Keratinocyte (primary cell): ENCODE measurements around the gene GRIA3. TPM values are rescaled to one million over a fixed set of nuclear protein-coding genes. Genes with fewer than 3 reads are reported as not detected.

Experiments
- DNase-seq: peaks from one replicate; pipeline ENCODE4 v3.0.0-alpha.2; 2011; ENCODE audit warnings: low read depth, missing footprints, low spot score
- FAIRE-seq: peaks from 2 replicates; lab custom pipeline; 2011; peaks lifted over from hg19 to GRCh38; lab: Jason Lieb, UNC
- H2AFZ ChIP-seq: 2 replicates; pipeline ENCODE4 v1.6.0; 2012; ENCODE audit warnings: low read length, control low read depth, inconsistent platforms; ENCODE audit not compliant: control insufficient read depth
- H3K27ac ChIP-seq: 2 replicates; pipeline ENCODE4 v1.5.1; 2011; ENCODE audit warnings: low read length; ENCODE audit not compliant: control insufficient read depth, insufficient read depth
- H3K27me3 ChIP-seq: 3 replicates; pipeline ENCODE4 v1.6.0; 2011; ENCODE audit warnings: low read length; ENCODE audit not compliant: control insufficient read depth, insufficient read depth; ENCODE audit errors: extremely low read depth
- H3K36me3 ChIP-seq, 2 experiments: 2 replicates in 1 of 2; 3 replicates in 1 of 2; pipeline ENCODE4 v1.5.1; 2011; ENCODE audit warnings: low read length in 2 of 2, mild to moderate bottlenecking in 1 of 2; ENCODE audit not compliant: control insufficient read depth in 2 of 2, insufficient read depth in 2 of 2; ENCODE audit errors: extremely low read depth in 1 of 2
- H3K4me1 ChIP-seq: 3 replicates; pipeline ENCODE4 v1.5.1; 2011; ENCODE audit warnings: low read length; ENCODE audit not compliant: control insufficient read depth, insufficient read depth; ENCODE audit errors: extremely low read depth
- H3K4me2 ChIP-seq: 3 replicates; pipeline ENCODE4 v1.6.0; 2011; ENCODE audit warnings: low read depth, low read length; ENCODE audit not compliant: control insufficient read depth, insufficient read depth; ENCODE audit errors: extremely low read depth
- H3K4me3 ChIP-seq, 3 experiments: fragments of 200-600 bp in 1 of 3; sonication (generic) in 1 of 3; 2 replicates in 2 of 3; 3 replicates in 1 of 3; pipeline ENCODE4 v1.5.1; 2011 to 2016; ENCODE audit warnings: low read length in 3 of 3, mild to moderate bottlenecking in 3 of 3, control low read depth in 2 of 3, inconsistent platforms in 1 of 3, low read depth in 1 of 3, mixed read lengths in 1 of 3, mixed run types in 1 of 3, moderate library complexity in 1 of 3; ENCODE audit not compliant: control insufficient read depth in 2 of 3, insufficient read depth in 2 of 3; ENCODE audit errors: extremely low read depth in 1 of 3
- H3K79me2 ChIP-seq: 2 replicates; pipeline ENCODE4 v1.6.0; 2012; ENCODE audit warnings: low read length; ENCODE audit not compliant: control insufficient read depth, insufficient read depth
- H3K9ac ChIP-seq: 3 replicates; pipeline ENCODE4 v1.6.0; 2011; ENCODE audit warnings: low read length; ENCODE audit not compliant: control insufficient read depth, insufficient read depth; ENCODE audit errors: extremely low read depth
- H3K9me1 ChIP-seq: 3 replicates; pipeline ENCODE4 v1.6.0; 2011; ENCODE audit warnings: low read length; ENCODE audit not compliant: control insufficient read depth, insufficient read depth; ENCODE audit errors: extremely low read depth
- H3K9me3 ChIP-seq: 2 replicates; pipeline ENCODE4 v1.5.1; 2012; ENCODE audit warnings: low read depth, low read length; ENCODE audit not compliant: control insufficient read depth
- H4K20me1 ChIP-seq: 3 replicates; pipeline ENCODE4 v1.6.0; 2011; ENCODE audit warnings: low read length; ENCODE audit not compliant: control insufficient read depth, insufficient read depth; ENCODE audit errors: extremely low read depth
- EZH2 ChIP-seq: IDR thresholded peaks from one replicate; pipeline ENCODE4 v1.6.1; 2012; ENCODE audit warnings: inconsistent platforms, mild to moderate bottlenecking, low read length, moderate library complexity
- dilution Hi-C: fragments of 300-500 bp; cut with MboI; formaldehyde crosslinking; loops from one replicate; pipeline ENCODE4 v1.7.0; 2020; ENCODE audit warnings: low sequenced_read_pairs; ENCODE audit not compliant: extremely low pct_ligation_motif_present
- polyA plus RNA-seq, 5 experiments: library from polyadenylated mRNA; depleted of rRNA in 3 of 5; stranded (reverse) in 3 of 5; stranded (forward) in 1 of 5; unstranded in 1 of 5; fragments of >200 nt; gene quantifications; 1 replicate in 1 of 5; 2 replicates in 3 of 5; 3 replicates in 1 of 5; pipeline versions ENCODE4 v1.2.1 to v1.2.3, GENCODE V29; 2011 to 2012; ENCODE audit warnings: missing spikeins in 2 of 5, low read depth in 1 of 5, low replicate concordance in 1 of 5
- TF ChIP-seq, protein P1 (sequence below), 3 experiments: IDR thresholded peaks in 1 of 3; conservative IDR thresholded peaks in 1 of 3; optimal IDR thresholded peaks in 1 of 3; 2 replicates in 2 of 3; 3 replicates in 1 of 3; pipeline versions ENCODE3 to v1.5.1; 2011; ENCODE audit warnings: low read length in 3 of 3, mild to moderate bottlenecking in 3 of 3, moderate library complexity in 2 of 3, control low read depth in 1 of 3, inconsistent platforms in 1 of 3; ENCODE audit not compliant: insufficient read depth in 2 of 3; ENCODE audit errors: extremely low read depth in 1 of 3

Gene GRIA3
- polyA plus RNA-seq, 1 donor (not counting 4 experiments of a cell fraction or from before 2014, with no cell fraction given) = not detected

DNA sequence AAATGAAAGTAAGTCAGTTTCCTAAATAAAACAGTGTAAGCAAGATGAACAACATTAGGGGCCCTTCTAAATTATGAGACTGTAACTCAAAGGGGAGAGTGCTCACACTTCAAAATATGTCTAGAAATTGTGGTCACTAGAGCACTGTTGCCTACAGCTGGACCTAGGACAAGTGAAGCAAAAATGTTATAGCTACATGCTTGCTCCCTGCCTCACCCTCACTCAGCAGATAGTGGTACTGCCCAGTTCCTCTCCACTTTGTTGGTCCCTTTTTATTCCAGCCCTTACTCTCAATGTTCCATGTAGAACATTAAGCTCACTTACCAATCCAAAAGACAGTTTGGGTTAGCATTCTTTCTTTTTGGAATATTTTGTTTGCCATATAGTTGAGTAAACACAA lies 147.3 kb downstream of the GRIA3 start:
- Histone ChIP-seq H3K4me1 (no peaks in the 10 kb centered on the region), H3K9ac (no peak overlapping the region), H3K27me3 (no peaks in the 10 kb centered on the region), H4K20me1 (no peaks in the 10 kb centered on the region), H3K9me3 (no peaks in the 10 kb centered on the region), H3K79me2 (no peaks in the 10 kb centered on the region), H3K27ac (no peak overlapping the region), H3K9me1 (no peaks in the 10 kb centered on the region), H3K36me3 (no peaks in the 10 kb centered on the region), H3K4me3 (no peak overlapping the region), H2AFZ (no peak overlapping the region), H3K4me2 (no peak overlapping the region)
- dilution Hi-C loops = no loop called here
- no peak for DNase-seq
- TF ChIP-seq, protein P1, sequence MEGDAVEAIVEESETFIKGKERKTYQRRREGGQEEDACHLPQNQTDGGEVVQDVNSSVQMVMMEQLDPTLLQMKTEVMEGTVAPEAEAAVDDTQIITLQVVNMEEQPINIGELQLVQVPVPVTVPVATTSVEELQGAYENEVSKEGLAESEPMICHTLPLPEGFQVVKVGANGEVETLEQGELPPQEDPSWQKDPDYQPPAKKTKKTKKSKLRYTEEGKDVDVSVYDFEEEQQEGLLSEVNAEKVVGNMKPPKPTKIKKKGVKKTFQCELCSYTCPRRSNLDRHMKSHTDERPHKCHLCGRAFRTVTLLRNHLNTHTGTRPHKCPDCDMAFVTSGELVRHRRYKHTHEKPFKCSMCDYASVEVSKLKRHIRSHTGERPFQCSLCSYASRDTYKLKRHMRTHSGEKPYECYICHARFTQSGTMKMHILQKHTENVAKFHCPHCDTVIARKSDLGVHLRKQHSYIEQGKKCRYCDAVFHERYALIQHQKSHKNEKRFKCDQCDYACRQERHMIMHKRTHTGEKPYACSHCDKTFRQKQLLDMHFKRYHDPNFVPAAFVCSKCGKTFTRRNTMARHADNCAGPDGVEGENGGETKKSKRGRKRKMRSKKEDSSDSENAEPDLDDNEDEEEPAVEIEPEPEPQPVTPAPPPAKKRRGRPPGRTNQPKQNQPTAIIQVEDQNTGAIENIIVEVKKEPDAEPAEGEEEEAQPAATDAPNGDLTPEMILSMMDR (optimal IDR thresholded peaks at IDR 0.05 in 1 of 3, IDR thresholded peaks at IDR 0.05 in 1 of 3, conservative IDR thresholded peaks at IDR 0.05 in 1 of 3; ENCODE audit: extremely low read depth in 1 of 3, insufficient read depth in 2 of 3, low read length in 3 of 3) = no peak
- no peak for TF ChIP-seq EZH2
- FAIRE-seq = no peak

DNA sequence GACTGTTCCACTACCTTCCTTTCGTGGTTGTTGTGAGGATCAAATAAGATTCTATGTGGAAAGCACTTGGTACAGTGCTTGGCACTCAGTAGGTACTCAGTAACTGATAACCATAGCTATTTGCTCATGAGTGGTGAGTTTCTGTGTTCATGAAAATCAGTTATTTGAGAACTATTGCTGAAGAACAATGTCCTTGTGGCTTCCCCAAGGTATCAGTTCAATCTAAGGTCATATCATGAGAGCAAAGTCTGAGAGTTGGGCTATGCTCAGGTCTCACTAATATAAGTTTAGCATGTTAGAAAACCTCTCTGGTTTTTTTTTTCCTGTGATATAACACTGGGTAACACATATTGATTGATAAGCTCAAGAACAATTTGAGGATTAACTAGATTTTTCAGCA lies 147.8 kb downstream of the GRIA3 start:
- dilution Hi-C loops = no loop called here
- no peak for DNase-seq
- H3K4me1 ChIP-seq = no peaks in the 10 kb centered on the region
- no peak overlapping the region for H3K4me3 ChIP-seq
- TF ChIP-seq, protein P1 (optimal IDR thresholded peaks at IDR 0.05 in 1 of 3, IDR thresholded peaks at IDR 0.05 in 1 of 3, conservative IDR thresholded peaks at IDR 0.05 in 1 of 3; ENCODE audit: extremely low read depth in 1 of 3, insufficient read depth in 2 of 3, low read length in 3 of 3) = no peak
- TF ChIP-seq EZH2 = no peak
- no peaks in the 10 kb centered on the region for H3K27me3 ChIP-seq
- H2AFZ ChIP-seq = no peak overlapping the region
- H3K9me1 ChIP-seq = no peaks in the 10 kb centered on the region
- H3K79me2 ChIP-seq = no peaks in the 10 kb centered on the region
- no peak overlapping the region for H3K9ac ChIP-seq
- H3K36me3 ChIP-seq = no peaks in the 10 kb centered on the region
- H3K27ac ChIP-seq = no peak overlapping the region
- no peaks in the 10 kb centered on the region for H3K9me3 ChIP-seq
- H3K4me2 ChIP-seq = no peak overlapping the region
- no peak for FAIRE-seq
- no peaks in the 10 kb centered on the region for H4K20me1 ChIP-seq
